ENCODE data around the gene STPG2. TPM values are rescaled to one million over a fixed set of nuclear protein-coding genes. Genes with fewer than 3 reads are reported as not detected.

The STPG2 gene
- total and polyA plus RNA-seq, 2 of the 8 experiments (the other 6 are each of a cell fraction or from before 2014, with no cell fraction given): 0.03 TPM; not detected in 1

DNA sequence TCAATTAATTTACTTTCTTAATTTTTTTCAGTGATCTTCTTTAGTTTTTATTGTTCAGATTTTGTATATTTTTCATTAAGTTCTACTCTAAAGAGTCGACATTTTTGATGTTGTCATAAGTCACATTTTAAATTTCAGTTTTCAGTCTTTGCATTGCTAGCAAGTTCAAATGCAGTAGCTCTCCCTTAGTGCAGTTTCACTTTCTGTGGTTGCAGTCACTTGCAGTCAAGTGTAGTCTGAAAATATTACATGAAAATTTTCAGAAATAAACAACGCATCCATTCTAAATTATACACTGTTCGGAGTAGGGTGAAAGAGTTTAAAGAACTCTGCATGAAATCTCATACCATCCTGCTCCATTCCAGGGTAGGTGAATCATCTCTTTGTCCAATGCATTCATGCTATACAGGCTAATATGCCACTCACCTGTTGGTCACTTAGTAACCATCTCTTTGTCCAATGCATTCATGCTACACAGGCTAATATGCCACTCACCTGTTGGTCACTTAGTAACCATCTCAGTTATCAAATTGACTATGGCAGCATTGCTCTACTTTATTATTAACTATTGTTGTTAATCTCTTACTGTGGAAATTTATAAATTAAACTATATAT lies 356.9 kb downstream of the STPG2 start (continued):
- TF ChIP-seq, protein P1, sequence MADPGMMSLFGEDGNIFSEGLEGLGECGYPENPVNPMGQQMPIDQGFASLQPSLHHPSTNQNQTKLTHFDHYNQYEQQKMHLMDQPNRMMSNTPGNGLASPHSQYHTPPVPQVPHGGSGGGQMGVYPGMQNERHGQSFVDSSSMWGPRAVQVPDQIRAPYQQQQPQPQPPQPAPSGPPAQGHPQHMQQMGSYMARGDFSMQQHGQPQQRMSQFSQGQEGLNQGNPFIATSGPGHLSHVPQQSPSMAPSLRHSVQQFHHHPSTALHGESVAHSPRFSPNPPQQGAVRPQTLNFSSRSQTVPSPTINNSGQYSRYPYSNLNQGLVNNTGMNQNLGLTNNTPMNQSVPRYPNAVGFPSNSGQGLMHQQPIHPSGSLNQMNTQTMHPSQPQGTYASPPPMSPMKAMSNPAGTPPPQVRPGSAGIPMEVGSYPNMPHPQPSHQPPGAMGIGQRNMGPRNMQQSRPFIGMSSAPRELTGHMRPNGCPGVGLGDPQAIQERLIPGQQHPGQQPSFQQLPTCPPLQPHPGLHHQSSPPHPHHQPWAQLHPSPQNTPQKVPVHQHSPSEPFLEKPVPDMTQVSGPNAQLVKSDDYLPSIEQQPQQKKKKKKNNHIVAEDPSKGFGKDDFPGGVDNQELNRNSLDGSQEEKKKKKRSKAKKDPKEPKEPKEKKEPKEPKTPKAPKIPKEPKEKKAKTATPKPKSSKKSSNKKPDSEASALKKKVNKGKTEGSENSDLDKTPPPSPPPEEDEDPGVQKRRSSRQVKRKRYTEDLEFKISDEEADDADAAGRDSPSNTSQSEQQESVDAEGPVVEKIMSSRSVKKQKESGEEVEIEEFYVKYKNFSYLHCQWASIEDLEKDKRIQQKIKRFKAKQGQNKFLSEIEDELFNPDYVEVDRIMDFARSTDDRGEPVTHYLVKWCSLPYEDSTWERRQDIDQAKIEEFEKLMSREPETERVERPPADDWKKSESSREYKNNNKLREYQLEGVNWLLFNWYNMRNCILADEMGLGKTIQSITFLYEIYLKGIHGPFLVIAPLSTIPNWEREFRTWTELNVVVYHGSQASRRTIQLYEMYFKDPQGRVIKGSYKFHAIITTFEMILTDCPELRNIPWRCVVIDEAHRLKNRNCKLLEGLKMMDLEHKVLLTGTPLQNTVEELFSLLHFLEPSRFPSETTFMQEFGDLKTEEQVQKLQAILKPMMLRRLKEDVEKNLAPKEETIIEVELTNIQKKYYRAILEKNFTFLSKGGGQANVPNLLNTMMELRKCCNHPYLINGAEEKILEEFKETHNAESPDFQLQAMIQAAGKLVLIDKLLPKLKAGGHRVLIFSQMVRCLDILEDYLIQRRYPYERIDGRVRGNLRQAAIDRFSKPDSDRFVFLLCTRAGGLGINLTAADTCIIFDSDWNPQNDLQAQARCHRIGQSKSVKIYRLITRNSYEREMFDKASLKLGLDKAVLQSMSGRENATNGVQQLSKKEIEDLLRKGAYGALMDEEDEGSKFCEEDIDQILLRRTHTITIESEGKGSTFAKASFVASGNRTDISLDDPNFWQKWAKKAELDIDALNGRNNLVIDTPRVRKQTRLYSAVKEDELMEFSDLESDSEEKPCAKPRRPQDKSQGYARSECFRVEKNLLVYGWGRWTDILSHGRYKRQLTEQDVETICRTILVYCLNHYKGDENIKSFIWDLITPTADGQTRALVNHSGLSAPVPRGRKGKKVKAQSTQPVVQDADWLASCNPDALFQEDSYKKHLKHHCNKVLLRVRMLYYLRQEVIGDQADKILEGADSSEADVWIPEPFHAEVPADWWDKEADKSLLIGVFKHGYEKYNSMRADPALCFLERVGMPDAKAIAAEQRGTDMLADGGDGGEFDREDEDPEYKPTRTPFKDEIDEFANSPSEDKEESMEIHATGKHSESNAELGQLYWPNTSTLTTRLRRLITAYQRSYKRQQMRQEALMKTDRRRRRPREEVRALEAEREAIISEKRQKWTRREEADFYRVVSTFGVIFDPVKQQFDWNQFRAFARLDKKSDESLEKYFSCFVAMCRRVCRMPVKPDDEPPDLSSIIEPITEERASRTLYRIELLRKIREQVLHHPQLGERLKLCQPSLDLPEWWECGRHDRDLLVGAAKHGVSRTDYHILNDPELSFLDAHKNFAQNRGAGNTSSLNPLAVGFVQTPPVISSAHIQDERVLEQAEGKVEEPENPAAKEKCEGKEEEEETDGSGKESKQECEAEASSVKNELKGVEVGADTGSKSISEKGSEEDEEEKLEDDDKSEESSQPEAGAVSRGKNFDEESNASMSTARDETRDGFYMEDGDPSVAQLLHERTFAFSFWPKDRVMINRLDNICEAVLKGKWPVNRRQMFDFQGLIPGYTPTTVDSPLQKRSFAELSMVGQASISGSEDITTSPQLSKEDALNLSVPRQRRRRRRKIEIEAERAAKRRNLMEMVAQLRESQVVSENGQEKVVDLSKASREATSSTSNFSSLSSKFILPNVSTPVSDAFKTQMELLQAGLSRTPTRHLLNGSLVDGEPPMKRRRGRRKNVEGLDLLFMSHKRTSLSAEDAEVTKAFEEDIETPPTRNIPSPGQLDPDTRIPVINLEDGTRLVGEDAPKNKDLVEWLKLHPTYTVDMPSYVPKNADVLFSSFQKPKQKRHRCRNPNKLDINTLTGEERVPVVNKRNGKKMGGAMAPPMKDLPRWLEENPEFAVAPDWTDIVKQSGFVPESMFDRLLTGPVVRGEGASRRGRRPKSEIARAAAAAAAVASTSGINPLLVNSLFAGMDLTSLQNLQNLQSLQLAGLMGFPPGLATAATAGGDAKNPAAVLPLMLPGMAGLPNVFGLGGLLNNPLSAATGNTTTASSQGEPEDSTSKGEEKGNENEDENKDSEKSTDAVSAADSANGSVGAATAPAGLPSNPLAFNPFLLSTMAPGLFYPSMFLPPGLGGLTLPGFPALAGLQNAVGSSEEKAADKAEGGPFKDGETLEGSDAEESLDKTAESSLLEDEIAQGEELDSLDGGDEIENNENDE (IDR thresholded peaks at IDR 0.05; ENCODE audit: insufficient replicate concordance, low read length): no peak
- TF ChIP-seq POLR2A (IDR thresholded peaks at IDR 0.05; ENCODE audit: control extremely low read depth in 1 of 2, low read depth in 2 of 2, low read length in 2 of 2) (no peak), NRF1 (IDR thresholded peaks at IDR 0.05; ENCODE audit: low read depth, low read length) (no peak), KDM1A (IDR thresholded peaks at IDR 0.05; ENCODE audit: borderline replicate concordance, low read length) (no peak), HDAC2 (IDR thresholded peaks at IDR 0.05; ENCODE audit: borderline replicate concordance in 1 of 2, low read depth in 2 of 2, low read length in 2 of 2) (no peak), BACH1 (IDR thresholded peaks at IDR 0.05; ENCODE audit: low read length) (no peak), CBX8 (IDR thresholded peaks at IDR 0.05; ENCODE audit: borderline replicate concordance, low read depth, low read length) (no peak), SUZ12 (IDR thresholded peaks at IDR 0.05; ENCODE audit: low read length) (no peak), TCF12 (IDR thresholded peaks at IDR 0.05; ENCODE audit: low read depth, low read length) (no peak), POU5F1 (IDR thresholded peaks at IDR 0.05; ENCODE audit: low read depth, low read length) (no peak), EP300 (IDR thresholded peaks at IDR 0.05; ENCODE audit: borderline replicate concordance in 1 of 2, low read depth in 2 of 2, low read length in 2 of 2) (no peak)

Measured in H1 (cell line).